GM12874 (cell line): ENCODE data around the gene SUPT6H.

Source experiments
- CTCF ChIP-seq: IDR thresholded peaks from 2 replicates; pipeline ENCODE4 v1.5.1; 2011; ENCODE audit warnings: low read depth, mild to moderate bottlenecking, control low read depth, low read length, moderate library complexity; ENCODE audit not compliant: insufficient read depth

The SUPT6H gene

GRCh38 chr17:28735242-28735722, 73.3 kb downstream of the SUPT6H start:
- TF ChIP-seq CTCF, result no peak

- no peak for TF ChIP-seq CTCF
Measured at GRCh38 chr17:28737316-28737715, 75.3 kb downstream of the SUPT6H start.

- TF ChIP-seq CTCF, result no peak
Measured at GRCh38 chr17:28737770-28738679, 76.0 kb downstream of the SUPT6H start.

GRCh38 chr17:28738680-28739384, 76.8 kb downstream of the SUPT6H start:
- TF ChIP-seq CTCF, result no peak

- TF ChIP-seq CTCF, result no peak
Measured at GRCh38 chr17:28740406-28741357, 78.7 kb downstream of the SUPT6H start.

GRCh38 chr17:28741358-28742349, 79.6 kb downstream of the SUPT6H start:
- no peak for TF ChIP-seq CTCF
